ENCODE results near the gene TMEM94.

TMEM94 gene

DNA sequence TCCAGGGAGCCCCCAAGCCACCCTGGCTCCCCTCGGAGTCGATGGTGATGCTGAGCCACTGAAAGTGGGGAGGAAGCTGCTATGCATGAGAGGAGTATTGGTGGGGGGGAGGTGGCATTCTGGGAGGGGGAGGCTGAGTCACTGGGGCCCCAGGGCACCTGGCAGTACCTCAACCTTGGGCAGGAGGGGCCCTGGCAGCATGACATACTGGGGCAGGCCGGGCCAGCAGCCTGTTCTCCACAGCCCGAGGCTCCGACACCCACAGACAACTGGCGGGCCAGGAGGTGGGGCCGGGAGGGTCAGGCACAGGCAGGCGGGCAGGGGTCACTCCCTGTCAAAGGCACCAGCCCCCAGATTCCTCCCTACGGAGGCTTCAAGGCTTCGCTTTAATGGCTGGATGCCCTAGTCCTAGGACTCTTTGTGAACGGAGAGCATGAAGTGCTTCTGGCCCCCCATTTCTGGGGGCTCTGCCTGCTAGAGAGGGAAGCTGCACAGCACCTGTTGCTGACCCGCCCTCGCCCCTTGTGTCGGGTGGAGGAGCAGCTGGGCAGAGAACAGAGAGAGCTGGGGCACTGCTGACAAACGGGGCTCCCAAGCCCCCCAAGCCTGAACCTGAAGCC is 58.0 kb downstream of the TMEM94 start:
- TF ChIP-seq, protein P1, sequence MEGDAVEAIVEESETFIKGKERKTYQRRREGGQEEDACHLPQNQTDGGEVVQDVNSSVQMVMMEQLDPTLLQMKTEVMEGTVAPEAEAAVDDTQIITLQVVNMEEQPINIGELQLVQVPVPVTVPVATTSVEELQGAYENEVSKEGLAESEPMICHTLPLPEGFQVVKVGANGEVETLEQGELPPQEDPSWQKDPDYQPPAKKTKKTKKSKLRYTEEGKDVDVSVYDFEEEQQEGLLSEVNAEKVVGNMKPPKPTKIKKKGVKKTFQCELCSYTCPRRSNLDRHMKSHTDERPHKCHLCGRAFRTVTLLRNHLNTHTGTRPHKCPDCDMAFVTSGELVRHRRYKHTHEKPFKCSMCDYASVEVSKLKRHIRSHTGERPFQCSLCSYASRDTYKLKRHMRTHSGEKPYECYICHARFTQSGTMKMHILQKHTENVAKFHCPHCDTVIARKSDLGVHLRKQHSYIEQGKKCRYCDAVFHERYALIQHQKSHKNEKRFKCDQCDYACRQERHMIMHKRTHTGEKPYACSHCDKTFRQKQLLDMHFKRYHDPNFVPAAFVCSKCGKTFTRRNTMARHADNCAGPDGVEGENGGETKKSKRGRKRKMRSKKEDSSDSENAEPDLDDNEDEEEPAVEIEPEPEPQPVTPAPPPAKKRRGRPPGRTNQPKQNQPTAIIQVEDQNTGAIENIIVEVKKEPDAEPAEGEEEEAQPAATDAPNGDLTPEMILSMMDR (IDR thresholded peaks at IDR 0.05; ENCODE audit: low read depth, low read length): no peak

DNA sequence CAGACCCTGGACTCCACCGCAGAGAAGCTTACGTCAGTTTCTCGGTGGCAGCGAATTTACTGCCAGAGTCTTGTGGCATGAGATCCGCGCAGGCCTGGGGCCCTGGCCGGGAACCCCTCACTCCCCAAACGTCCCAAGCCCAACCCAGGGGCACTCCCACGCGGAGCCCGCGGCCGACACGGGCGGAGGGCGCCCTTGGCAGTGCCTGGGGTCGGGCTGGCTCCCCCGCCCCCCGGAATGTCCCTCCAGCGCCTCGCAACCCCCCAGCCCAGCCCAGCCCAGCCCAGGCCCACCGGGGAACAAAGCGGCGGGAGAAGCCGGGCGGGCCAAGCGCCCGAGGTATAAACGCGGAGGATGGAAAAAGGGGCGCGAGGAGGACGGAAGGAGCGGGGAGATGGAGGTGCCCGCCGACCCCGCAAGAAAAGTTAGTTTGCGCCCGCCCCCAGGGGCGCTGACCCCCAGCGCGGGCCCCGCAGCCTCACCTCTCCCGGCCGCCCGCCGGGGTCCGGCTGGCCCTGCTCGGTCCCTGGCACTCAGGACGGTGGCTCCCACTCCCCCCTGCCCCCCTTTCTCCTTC is 58.6 kb downstream of the TMEM94 start:
- DNase-seq: peak; percentile 24
- TF ChIP-seq, protein P1 (IDR thresholded peaks at IDR 0.05; ENCODE audit: low read depth, low read length): no peak
- H3K36me3 ChIP-seq: peaks cover 67% of the 10 kb centered on the region

More for the DNA sequence above, 58.0 kb downstream of the TMEM94 start:
- Histone ChIP-seq H3K27me3 (ENCODE audit: insufficient read depth, low read depth, severe bottlenecking) (no peaks in the 10 kb centered on the region), H3K27ac (peak overlapping the region; percentile 83), H3K4me3 (ENCODE audit: low read depth, low read length) (peak overlapping the region; percentile 84), H3K36me3 (peaks cover 67% of the 10 kb centered on the region), H3K9me3 (ENCODE audit: severe bottlenecking) (no peaks in the 10 kb centered on the region)
- DNase-seq: peak; percentile 21

GRCh38 chr17:75515496-75516254 is 59.2 kb downstream of the TMEM94 start, which contains the start of gene CASKIN2:
Gene CASKIN2, minus strand, starts transcription at chr17:75515537. Its CDS starts 1,733 bp downstream, at chr17:75513804.
- Histone ChIP-seq H3K27ac (peak within 1 kb of the TSS; percentile 83), H3K9me3 (ENCODE audit: severe bottlenecking) (no peaks in the 10 kb centered on the region), H3K36me3 (peaks cover 62% of the 10 kb centered on the region), H3K27me3 (ENCODE audit: insufficient read depth, low read depth, severe bottlenecking) (no peaks in the 10 kb centered on the region), H3K4me3 (ENCODE audit: low read depth, low read length) (peak within 1 kb of the TSS; percentile 84)
- DNase-seq: peak; percentile 99
- TF ChIP-seq, protein P1 (IDR thresholded peaks at IDR 0.05; ENCODE audit: low read depth, low read length): peak; percentile 100

More for the DNA sequence above, 58.6 kb downstream of the TMEM94 start:
- Histone ChIP-seq H3K27me3 (ENCODE audit: insufficient read depth, low read depth, severe bottlenecking) (no peaks in the 10 kb centered on the region), H3K4me3 (ENCODE audit: low read depth, low read length) (peak overlapping the region; percentile 84), H3K9me3 (ENCODE audit: severe bottlenecking) (no peaks in the 10 kb centered on the region), H3K27ac (peak overlapping the region; percentile 83)

DNA sequence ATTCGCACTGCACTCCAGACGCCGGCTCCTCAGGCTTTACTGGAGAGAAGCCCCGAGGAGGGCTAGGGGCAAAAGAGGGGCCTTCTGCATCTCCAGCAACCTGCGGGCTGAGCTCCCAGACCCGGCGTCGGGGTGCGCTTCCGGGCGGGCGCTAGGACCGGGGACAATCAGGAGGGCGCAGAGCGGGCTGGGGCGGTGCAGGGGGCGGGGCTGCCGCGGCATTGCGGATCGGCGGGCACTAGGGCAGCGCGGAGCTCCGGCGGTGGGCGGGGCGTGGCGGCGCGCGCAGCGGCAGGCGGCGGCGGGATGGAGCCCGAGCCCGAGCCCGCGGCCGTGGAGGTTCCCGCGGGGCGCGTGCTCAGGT is 59.8 kb downstream of the TMEM94 start, which contains the start of gene TSEN54:
TSEN54 (plus strand) TSS at position 274 of the 364 bp plus-strand sequence; CDS start at position 307, 33 bp downstream.
- Histone ChIP-seq H3K9me3 (ENCODE audit: severe bottlenecking) (no peaks in the 10 kb centered on the region), H3K27ac (peak within 1 kb of the TSS; percentile 83), H3K27me3 (ENCODE audit: insufficient read depth, low read depth, severe bottlenecking) (no peaks in the 10 kb centered on the region), H3K36me3 (peaks cover 61% of the 10 kb centered on the region), H3K4me3 (ENCODE audit: low read depth, low read length) (peak within 1 kb of the TSS; percentile 94)
- peak; percentile 99 for DNase-seq
- TF ChIP-seq, protein P1 (IDR thresholded peaks at IDR 0.05; ENCODE audit: low read depth, low read length): no peak

DNA sequence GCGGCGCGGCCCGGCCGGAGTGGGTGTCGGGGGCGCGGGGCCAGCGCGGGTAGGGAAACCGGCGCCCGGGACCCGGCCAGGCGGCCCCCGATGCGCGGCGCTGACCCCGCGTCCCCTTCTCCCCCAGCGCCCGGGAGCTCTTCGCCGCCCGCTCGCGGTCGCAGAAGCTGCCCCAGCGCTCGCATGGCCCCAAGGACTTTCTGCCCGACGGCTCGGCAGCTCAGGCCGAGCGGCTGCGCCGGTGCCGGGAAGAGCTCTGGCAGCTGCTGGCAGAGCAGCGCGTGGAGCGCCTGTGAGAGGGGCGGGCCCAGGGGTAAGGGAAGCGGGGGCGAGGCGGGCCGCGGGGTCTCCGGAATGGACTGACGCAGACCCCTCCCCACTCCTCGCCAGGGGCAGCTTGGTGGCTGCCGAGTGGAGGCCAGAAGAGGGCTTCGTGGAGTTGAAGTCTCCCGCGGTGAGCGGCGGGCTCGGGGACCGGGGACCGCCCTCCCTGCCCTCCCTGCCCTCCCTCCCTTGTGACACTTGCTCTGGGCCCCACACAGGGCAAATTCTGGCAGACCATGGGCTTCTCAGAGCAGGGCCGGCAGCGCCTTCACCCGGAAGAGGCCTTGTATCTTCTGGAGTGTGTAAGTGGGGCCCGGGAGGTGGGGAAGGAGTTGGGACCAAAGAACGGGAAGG is 60.3 kb downstream of the TMEM94 start:
- no peaks in the 10 kb centered on the region for H3K9me3 ChIP-seq (ENCODE audit: severe bottlenecking)
- peak overlapping the region; percentile 94 for H3K4me3 ChIP-seq (ENCODE audit: low read depth, low read length)
- TF ChIP-seq, protein P1 (IDR thresholded peaks at IDR 0.05; ENCODE audit: low read depth, low read length): no peak
- H3K27ac ChIP-seq: peak overlapping the region; percentile 61
- no peaks in the 10 kb centered on the region for H3K27me3 ChIP-seq (ENCODE audit: insufficient read depth, low read depth, severe bottlenecking)
- DNase-seq: peak; percentile 50
- H3K36me3 ChIP-seq: peaks cover 61% of the 10 kb centered on the region

All from WERI-Rb-1 (cell line).